ENCODE data around the gene NTRK2. TPM values are rescaled to one million over a fixed set of nuclear protein-coding genes. Genes with fewer than 3 reads are reported as not detected.
A peak's percentile ranks its signal among the peaks of the same experiment; 100 is the strongest.

Gene NTRK2
- total RNA-seq, 6 donors from 2014 or later, result 0.30 to 16.8 (median 2.6) TPM

- ATAC-seq (ENCODE audit: low FRiP score in 2 of 2) (no peak), DNase-seq (no peak)
- Histone ChIP-seq H3K9me3 (no peaks in the 10 kb centered on the region), H3K4me3 (no peak overlapping the region), H3K4me1 (no peaks in the 10 kb centered on the region), H3K36me3 (no peaks in the 10 kb centered on the region), H3K27ac (no peak overlapping the region), H3K27me3 (no peaks in the 10 kb centered on the region)
- WGBS, 2 donors, result 83 to 90% methylated on average over 1 of the region's 1 CpG
- TF ChIP-seq EP300 (IDR thresholded peaks at IDR 0.05) (no peak), CTCF (IDR thresholded peaks at IDR 0.05) (no peak), POLR2AphosphoS5 (IDR thresholded peaks at IDR 0.05) (no peak), POLR2A (IDR thresholded peaks at IDR 0.05) (no peak)
Observed at GRCh38 chr9:84891924-84892323, 222.4 kb downstream of the NTRK2 start.

- Histone ChIP-seq H3K4me3 (no peak overlapping the region), H3K4me1 (peaks cover 0 to 7% (median 0%) of the 10 kb centered on the region in 4 donors), H3K9me3 (no peaks in the 10 kb centered on the region), H3K36me3 (no peaks in the 10 kb centered on the region), H3K27me3 (no peaks in the 10 kb centered on the region), H3K27ac (peak overlapping the region in 1 of 4 donors; percentile 11)
- DNase-seq (no peak), ATAC-seq (ENCODE audit: low FRiP score in 2 of 2) (no peak)
- whole genome bisulfite sequencing, 2 donors, result 70 to 71% methylated on average over 13 of the region's 13 CpGs
- TF ChIP-seq CTCF (IDR thresholded peaks at IDR 0.05) (no peak), EP300 (IDR thresholded peaks at IDR 0.05) (no peak), POLR2A (IDR thresholded peaks at IDR 0.05) (no peak), POLR2AphosphoS5 (IDR thresholded peaks at IDR 0.05) (no peak)
Observed at GRCh38 chr9:84893419-84894128, 224.0 kb downstream of the NTRK2 start.

GRCh38 chr9:84894859-84895258 lies 225.3 kb downstream of the NTRK2 start:
- Histone ChIP-seq H3K9me3 (no peaks in the 10 kb centered on the region), H3K27me3 (no peaks in the 10 kb centered on the region), H3K27ac (peak overlapping the region in 1 of 4 donors; percentile 11), H3K36me3 (no peaks in the 10 kb centered on the region), H3K4me3 (no peak overlapping the region), H3K4me1 (peaks cover 0 to 11% (median 0%) of the 10 kb centered on the region in 4 donors)
- TF ChIP-seq EP300 (IDR thresholded peaks at IDR 0.05) (no peak), POLR2A (IDR thresholded peaks at IDR 0.05) (no peak), POLR2AphosphoS5 (IDR thresholded peaks at IDR 0.05) (no peak), CTCF (IDR thresholded peaks at IDR 0.05) (no peak)
- ATAC-seq (ENCODE audit: low FRiP score in 2 of 2), result no peak
- no peak for DNase-seq
- 62 to 67% methylated on average over 2 of the region's 2 CpGs for WGBS, 2 donors

- TF ChIP-seq CTCF (IDR thresholded peaks at IDR 0.05) (no peak), POLR2A (IDR thresholded peaks at IDR 0.05) (no peak), POLR2AphosphoS5 (IDR thresholded peaks at IDR 0.05) (no peak), EP300 (IDR thresholded peaks at IDR 0.05) (no peak)
- no peak for ATAC-seq (ENCODE audit: low FRiP score in 2 of 2)
- Histone ChIP-seq H3K27ac (no peak overlapping the region), H3K9me3 (no peaks in the 10 kb centered on the region), H3K4me3 (no peak overlapping the region), H3K36me3 (no peaks in the 10 kb centered on the region), H3K4me1 (peaks cover 0 to 11% (median 0%) of the 10 kb centered on the region in 4 donors), H3K27me3 (no peaks in the 10 kb centered on the region)
- no peak for DNase-seq
- 77 to 95% methylated on average over 7 of the region's 7 CpGs for WGBS, 2 donors
Observed at GRCh38 chr9:84897362-84898094, 228.0 kb downstream of the NTRK2 start.

All from upper lobe of left lung (tissue), 6 donors.